GM19463 (cell line): ENCODE measurements around the gene CCL11.
"Not testable (repeated sequence)": the region's sequence is repeated elsewhere in the genome, so short reads cannot be mapped to it uniquely, and the experiment has no call there.

Experiments
- ATAC-seq: cut with Tn5 transposase; IDR thresholded peaks from one replicate; pipeline ENCODE4 v1.9.1; 2021; ENCODE audit warnings: mild to moderate bottlenecking, moderate library complexity; ENCODE audit not compliant: unreplicated experiment

Gene CCL11

GRCh38 chr17:34306466-34306865 is 20.9 kb downstream of the CCL11 start:
- no peak for ATAC-seq

DNA sequence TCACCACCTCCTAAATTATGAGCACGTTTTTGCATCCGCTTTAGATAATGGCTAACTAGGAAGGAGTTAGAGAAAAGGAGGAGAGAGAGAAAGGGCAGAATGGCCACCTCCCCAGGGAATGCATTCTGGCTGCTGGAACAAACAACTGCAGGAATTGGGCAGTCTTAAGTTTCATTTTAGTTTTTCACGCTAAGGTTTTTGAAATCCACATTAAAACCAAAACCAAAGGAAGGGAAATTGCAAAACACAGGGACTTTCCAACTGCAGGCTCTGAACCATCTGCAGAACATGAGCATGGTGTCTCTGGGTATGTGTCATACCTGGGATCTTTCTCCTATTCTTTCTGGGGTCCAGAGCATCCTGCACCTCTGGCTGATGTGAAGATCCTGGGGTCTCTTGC is 21.6 kb downstream of the CCL11 start:
- ATAC-seq: no peak

- ATAC-seq: no peak
Observed at GRCh38 chr17:34308371-34308770, 22.8 kb downstream of the CCL11 start.

DNA sequence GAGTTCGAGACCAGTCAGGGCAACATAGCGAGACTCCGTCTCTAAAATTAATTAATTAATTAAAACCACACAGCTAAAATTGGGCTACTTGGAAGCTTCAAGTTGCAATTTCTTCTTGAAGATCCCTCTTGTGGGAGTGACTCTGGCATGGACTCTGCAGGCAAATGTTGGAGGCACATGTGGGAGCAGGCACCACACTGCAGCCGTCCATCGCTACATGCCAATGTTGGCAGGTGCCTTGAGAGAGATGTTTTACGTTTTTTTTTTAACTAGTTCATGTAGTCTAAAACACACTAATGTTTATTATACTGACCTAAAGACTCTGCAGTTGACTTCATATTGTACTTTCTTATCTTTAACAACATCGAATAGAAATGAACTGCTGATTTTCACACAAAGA is 25.7 kb downstream of the CCL11 start:
- ATAC-seq: no peak

DNA sequence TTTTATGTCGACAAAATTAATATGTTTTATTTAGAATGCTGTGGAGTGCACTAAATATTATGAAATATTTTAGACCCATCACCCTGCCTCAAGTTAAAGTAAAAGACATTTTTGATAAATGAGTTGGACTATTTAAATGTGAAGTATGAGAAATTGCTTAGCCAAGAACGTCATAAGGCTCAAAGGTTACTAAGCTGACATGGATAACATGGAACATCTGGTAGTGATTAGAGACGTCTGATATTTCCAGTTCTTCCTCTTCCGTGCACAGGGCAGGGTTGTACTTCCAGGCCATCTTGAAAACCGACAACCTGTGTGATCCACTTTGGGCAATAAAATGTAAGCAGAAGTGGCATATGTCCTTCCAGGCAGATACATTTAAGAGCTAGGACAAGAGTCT is 26.5 kb downstream of the CCL11 start:
- ATAC-seq: no peak

DNA sequence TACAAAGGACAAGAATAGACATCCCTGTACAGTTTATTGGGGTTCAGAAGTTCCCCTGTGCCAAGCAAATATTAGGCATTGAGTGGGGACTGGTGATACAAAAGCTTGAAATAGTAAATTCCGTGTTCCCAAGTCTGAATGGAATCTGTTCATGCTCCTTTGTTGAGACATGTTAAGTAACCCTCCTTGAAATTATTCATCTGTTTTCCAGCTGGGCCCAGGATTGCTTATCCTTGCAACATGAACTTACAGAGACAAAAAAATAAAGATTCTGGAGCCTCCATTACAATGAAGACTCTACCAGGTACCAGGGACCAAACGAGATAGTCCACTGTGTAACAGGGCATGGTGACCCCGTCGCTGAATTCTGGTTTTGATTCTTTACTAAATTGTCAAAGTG is 27.6 kb downstream of the CCL11 start:
- no peak for ATAC-seq

DNA sequence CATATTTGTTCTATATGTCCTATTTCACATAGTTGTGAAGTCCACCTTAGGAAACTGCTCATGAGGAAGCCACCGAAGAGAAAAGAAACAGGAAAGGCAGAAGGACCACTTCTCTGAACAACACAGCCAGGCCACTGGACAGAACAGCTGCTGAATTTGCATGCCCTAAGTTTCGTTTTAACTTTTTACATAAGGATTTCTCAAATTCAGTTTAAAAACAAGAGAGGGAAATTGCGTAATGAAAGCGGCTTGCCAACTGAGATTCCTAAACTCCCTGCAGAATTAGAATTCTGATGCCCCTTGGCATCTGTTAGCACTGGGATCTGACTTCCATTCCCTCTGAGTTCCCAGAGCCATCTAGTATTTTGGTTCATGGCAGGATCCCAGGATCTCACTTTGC is 28.7 kb downstream of the CCL11 start:
- ATAC-seq: no peak

DNA sequence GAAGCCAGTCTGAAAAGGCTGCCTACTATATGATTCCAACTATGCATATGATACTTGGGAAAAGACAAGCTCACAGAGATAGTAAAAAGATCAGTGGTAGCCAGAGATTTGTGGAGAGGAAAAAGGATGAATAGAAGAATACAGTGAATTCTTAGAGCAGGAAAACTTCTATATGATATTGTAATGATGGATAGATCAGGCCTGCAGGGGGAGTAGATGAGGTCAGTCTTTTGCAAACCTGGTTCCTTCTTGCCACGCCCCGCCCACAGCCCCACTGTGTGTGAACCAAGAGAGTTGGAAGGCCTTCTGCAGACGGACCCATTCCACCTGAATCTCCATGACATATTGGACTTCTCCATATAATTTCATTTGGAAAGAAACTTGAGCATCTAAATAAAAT is 32.9 kb downstream of the CCL11 start:
- ATAC-seq: no peak

DNA sequence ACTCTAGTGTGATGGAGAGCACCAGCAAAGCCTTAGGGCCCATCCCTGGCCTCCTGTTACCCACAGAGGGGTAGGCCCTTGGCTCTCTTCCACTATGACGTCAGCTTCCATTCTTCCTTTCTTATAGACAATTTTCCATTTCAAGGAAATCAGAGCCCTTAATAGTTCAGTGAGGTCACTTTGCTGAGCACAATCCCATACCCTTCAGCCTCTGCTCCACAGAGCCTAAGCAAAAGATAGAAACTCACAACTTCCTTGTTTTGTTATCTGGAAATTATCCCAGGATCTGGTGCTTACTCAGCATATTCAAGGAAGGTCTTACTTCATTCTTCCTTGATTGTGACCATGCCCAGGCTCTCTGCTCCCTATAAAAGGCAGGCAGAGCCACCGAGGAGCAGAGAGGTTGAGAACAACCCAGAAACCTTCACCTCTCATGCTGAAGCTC is 33.5 kb downstream of the CCL11 start, which contains the start of gene CCL8:
CCL8 (plus strand) TSS at position 397 of the 445 bp plus-strand sequence. CDS start 67 bp downstream, outside the sequence.
- ATAC-seq: no peak

DNA sequence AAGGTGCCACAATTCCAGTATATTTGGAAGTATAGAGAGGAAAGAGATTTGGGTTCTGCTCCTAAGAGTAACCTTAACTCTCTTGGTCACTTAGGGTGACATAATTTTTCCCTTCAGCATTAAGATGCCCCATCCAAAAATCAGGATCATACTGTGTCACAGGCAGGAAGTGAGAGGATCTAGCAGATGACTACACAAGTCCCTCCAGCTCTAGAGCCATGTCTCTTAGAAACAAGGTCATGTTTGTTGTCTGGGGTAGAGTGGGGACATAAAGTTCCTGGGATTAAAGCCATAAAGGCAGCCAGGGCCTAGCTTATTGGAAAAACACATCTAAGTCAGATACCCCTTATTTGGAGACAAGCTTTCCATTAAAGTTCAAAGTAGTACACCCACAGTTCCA is 36.4 kb downstream of the CCL11 start:
- ATAC-seq: no peak

DNA sequence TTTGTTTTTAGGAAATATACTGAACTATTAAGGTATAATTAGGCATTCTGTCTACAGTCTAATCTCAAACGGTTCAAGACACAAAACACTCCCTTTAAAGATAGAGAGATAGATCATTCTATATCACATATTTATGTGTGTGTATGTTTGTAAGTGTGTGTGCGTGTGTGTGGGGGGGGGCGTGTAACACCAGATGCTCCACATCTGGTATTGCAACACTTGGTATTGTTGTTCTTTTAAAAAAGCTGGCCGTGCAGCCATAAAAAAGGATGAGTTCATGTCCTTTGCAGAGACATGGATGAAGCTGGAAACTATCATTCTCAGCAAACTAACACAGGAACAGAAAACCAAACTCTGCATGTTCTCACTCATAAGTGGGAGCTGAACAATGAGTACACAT is 42.0 kb downstream of the CCL11 start:
- not testable (repeated sequence) for ATAC-seq

GRCh38 chr17:34337701-34338100 is 52.2 kb downstream of the CCL11 start:
- ATAC-seq: no peak
